ENCODE results near the gene CELF3.
A peak's percentile ranks its signal among the peaks of the same experiment; 100 is the strongest.
"Not testable (repeated sequence)": the region's sequence is repeated elsewhere in the genome, so short reads cannot be mapped to it uniquely, and the experiment has no call there.

CELF3 gene

GRCh38 chr1:151716771-151717631, at the start of gene CELF3:
CELF3 (minus strand) TSS chr1:151716803; CDS start chr1:151716020, 783 bp downstream.
- DNase-seq (ENCODE audit: low read depth), result no peak

DNA sequence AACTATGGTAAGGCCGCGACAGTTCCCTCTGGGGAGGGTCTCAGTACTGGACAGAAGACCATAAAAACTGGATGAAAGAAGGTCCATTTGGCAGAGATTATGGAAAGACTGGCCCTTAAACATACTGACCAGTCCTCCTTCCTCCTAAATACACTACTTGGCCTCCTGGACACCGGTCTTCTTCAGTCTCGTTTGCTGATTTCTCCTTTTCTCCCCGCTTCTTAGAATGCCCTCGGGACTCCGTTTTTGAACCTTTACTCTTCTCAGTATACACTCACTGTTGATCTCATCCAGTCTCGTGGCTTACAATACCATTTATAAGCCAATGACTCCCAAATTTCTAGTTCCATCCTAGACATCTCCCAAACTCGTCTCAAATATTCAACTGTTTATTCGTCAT, 47.4 kb upstream of the CELF3 start:
- DNase-seq (ENCODE audit: low read depth), result no peak

GRCh38 chr1:151762941-151763921, 46.6 kb upstream of the CELF3 start, which contains the start of gene MRPL9:
MRPL9 (minus strand) TSS chr1:151763496; CDS start chr1:151763479, 17 bp downstream.
- DNase-seq (ENCODE audit: low read depth), result peak; percentile 55

DNA sequence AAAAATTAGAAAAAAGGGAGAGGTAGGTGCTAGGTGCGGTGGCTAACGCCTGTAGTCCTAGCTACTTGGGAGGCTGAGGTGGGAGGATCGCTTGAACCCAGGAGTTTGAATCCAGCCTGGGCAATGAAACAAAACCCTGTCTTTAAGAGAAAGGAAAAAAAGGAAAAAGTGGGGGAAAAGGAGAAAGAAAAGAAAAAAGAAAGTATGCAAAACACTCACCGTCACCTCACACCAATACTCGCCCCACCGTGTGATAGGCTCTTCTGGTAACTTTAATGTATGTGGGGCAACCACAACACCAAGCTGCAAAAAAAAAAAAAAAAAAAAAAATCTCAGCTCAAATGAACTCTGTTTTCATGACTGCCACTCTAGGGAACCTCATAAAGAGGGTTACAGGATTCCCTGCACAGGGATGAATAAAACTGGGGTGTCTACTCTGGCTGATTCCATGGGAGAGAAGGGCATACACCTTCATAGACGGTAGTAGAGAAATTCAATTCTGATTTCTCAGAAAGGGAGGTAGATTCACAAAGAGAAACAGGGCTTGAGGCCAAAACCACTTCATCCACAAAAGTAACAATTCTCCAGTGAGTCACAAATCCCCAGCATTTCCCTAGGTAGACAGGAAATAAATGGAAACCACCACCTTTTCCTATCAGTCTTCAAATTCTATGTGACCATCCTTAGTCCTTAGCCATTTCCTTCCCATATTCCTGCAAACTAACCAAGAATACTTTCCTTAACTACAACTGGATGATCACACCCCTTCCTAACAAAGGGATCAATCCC, 44.2 kb upstream of the CELF3 start:
- DNase-seq (ENCODE audit: low read depth), result no peak

- no peak for DNase-seq (ENCODE audit: low read depth)
Observed at GRCh38 chr1:151759241-151759640, 42.6 kb upstream of the CELF3 start.

DNA sequence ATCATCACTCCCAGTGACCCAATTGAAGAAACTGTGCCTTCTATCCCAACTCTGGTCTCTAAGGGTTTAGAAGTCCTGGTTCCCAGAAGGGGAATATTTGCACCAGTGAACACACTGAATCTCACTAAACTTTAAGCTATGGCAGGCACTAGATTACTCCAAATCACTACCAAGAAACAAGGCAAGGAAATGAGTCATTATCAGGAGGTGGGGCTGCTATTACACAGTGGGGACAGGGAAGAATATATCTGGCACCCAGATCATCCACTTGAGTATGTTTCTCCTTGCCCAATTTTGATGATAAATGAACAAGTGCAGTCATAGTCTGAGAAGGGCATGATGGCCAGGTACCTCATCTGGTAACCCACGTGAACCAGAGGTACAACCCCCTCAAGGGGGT, 39.7 kb upstream of the CELF3 start:
- DNase-seq (ENCODE audit: low read depth), result peak; percentile 0

- no peak for DNase-seq (ENCODE audit: low read depth)
Observed at GRCh38 chr1:151741516-151741915, 24.9 kb upstream of the CELF3 start.

- DNase-seq (ENCODE audit: low read depth), result no peak
Observed at GRCh38 chr1:151739590-151740355, 23.2 kb upstream of the CELF3 start.

GRCh38 chr1:151737479-151737878, 20.9 kb upstream of the CELF3 start:
- no peak for DNase-seq (ENCODE audit: low read depth)

- DNase-seq (ENCODE audit: low read depth), result no peak
Observed at GRCh38 chr1:151737026-151737425, 20.4 kb upstream of the CELF3 start.

- not testable (repeated sequence) for DNase-seq (ENCODE audit: low read depth)
Observed at GRCh38 chr1:151733995-151734394, 17.4 kb upstream of the CELF3 start.

- no peak for DNase-seq (ENCODE audit: low read depth)
Observed at GRCh38 chr1:151733126-151733525, 16.5 kb upstream of the CELF3 start.

- DNase-seq (ENCODE audit: low read depth), result no peak
Observed at GRCh38 chr1:151729966-151730291, 13.3 kb upstream of the CELF3 start.

GRCh38 chr1:151729157-151729965, 12.8 kb upstream of the CELF3 start:
- no peak for DNase-seq (ENCODE audit: low read depth)

- DNase-seq (ENCODE audit: low read depth), result peak; percentile 24
Observed at GRCh38 chr1:151728151-151729054, 11.8 kb upstream of the CELF3 start.

GRCh38 chr1:151723726-151724370, 7.2 kb upstream of the CELF3 start:
- no peak for DNase-seq (ENCODE audit: low read depth)

DNA sequence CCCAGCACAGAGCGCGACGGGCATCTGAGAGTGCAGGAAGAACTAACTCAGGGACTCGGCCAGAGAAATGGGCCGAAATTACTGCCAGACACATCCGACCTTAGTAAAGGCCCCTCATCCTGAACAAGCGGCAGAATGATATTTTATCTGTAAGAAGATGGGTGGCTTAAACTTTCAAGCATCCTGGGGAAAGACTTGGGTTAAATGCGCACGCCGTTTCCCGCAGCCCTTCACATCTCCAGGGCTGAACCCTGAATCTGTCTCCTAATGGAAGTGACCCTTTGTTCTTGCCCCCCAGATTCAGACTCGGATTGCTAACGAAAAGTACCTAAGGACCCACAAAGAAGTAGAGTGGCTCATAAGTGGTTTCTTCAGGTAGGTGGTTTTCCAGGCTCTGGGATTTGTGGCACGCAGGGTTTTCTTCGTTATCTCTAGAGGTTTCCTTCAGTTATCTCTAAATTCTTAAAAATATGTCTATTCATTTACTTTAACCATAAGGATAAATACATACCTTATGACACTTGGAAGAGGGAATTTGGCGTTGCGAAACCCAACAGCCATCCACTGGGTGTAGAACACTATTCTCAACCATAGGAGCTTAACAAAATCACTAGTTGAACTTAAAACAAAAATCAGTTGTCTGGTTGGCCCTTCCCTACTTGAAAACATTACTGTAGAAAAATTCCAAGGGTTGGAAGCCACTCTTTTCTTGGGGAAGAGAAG, 5.3 kb upstream of the CELF3 start:
- DNase-seq (ENCODE audit: low read depth), result no peak
